ENCODE measurements around the gene PSAPL1. TPM values are rescaled to one million over a fixed set of nuclear protein-coding genes. Genes with fewer than 3 reads are reported as not detected.

PSAPL1 gene
- total RNA-seq, 1 donor from 2014 or later: 1.3 TPM

- Mint-ChIP-seq H3K4me3 (no peak overlapping the region), H3K27me3 (peaks cover 16% of the 10 kb centered on the region), H3K36me3 (no peaks in the 10 kb centered on the region), H3K9me3 (no peaks in the 10 kb centered on the region), H3K4me1 (ENCODE audit: unreplicated experiment) (peaks cover 40% of the 10 kb centered on the region), H3K27ac (no peak overlapping the region)
- peak; percentile 54 for DNase-seq (ENCODE audit: extremely low spot score, unreplicated experiment)
- no peak for TF ChIP-seq CTCF (conservative IDR thresholded peaks at IDR 0.05)
Measured at GRCh38 chr4:7397206-7398103, 37.3 kb downstream of the PSAPL1 start.

GRCh38 chr4:7396186-7396910 is 38.4 kb downstream of the PSAPL1 start:
- no peak for TF ChIP-seq CTCF (conservative IDR thresholded peaks at IDR 0.05)
- peaks cover 16% of the 10 kb centered on the region for H3K27me3 Mint-ChIP-seq
- no peak overlapping the region for H3K4me3 Mint-ChIP-seq
- H3K4me1 Mint-ChIP-seq (ENCODE audit: unreplicated experiment): peaks cover 40% of the 10 kb centered on the region
- no peak for DNase-seq (ENCODE audit: extremely low spot score, unreplicated experiment)
- no peaks in the 10 kb centered on the region for H3K9me3 Mint-ChIP-seq
- H3K27ac Mint-ChIP-seq: no peak overlapping the region
- no peaks in the 10 kb centered on the region for H3K36me3 Mint-ChIP-seq

- TF ChIP-seq CTCF (conservative IDR thresholded peaks at IDR 0.05): no peak
- H3K4me3 Mint-ChIP-seq: no peak overlapping the region
- no peak for DNase-seq (ENCODE audit: extremely low spot score, unreplicated experiment)
- no peak overlapping the region for H3K27ac Mint-ChIP-seq
- no peaks in the 10 kb centered on the region for H3K9me3 Mint-ChIP-seq
- H3K36me3 Mint-ChIP-seq: no peaks in the 10 kb centered on the region
- H3K27me3 Mint-ChIP-seq: peaks cover 12% of the 10 kb centered on the region
- H3K4me1 Mint-ChIP-seq (ENCODE audit: unreplicated experiment): peaks cover 40% of the 10 kb centered on the region
Measured at GRCh38 chr4:7395645-7396044, 39.1 kb downstream of the PSAPL1 start.

- DNase-seq (ENCODE audit: extremely low spot score, unreplicated experiment): peak; percentile 47
- peaks cover 40% of the 10 kb centered on the region for H3K4me1 Mint-ChIP-seq (ENCODE audit: unreplicated experiment)
- peaks cover 8% of the 10 kb centered on the region for H3K27me3 Mint-ChIP-seq
- no peaks in the 10 kb centered on the region for H3K36me3 Mint-ChIP-seq
- TF ChIP-seq CTCF (conservative IDR thresholded peaks at IDR 0.05): no peak
- no peak overlapping the region for H3K4me3 Mint-ChIP-seq
- no peak overlapping the region for H3K27ac Mint-ChIP-seq
- H3K9me3 Mint-ChIP-seq: no peaks in the 10 kb centered on the region
Measured at GRCh38 chr4:7394681-7395451, 39.9 kb downstream of the PSAPL1 start.

Data from type B pancreatic cell (in vitro differentiated cells).